GM18511 (cell line): ENCODE measurements around the gene MC5R.
"Not testable (repeated sequence)": the region's sequence is repeated elsewhere in the genome, so short reads cannot be mapped to it uniquely, and the experiment has no call there.

Source experiments
- ATAC-seq: cut with Tn5 transposase; IDR thresholded peaks from one replicate; pipeline ENCODE4 v1.9.1; 2021; ENCODE audit warnings: mild to moderate bottlenecking, moderate library complexity; ENCODE audit not compliant: unreplicated experiment

MC5R gene

DNA sequence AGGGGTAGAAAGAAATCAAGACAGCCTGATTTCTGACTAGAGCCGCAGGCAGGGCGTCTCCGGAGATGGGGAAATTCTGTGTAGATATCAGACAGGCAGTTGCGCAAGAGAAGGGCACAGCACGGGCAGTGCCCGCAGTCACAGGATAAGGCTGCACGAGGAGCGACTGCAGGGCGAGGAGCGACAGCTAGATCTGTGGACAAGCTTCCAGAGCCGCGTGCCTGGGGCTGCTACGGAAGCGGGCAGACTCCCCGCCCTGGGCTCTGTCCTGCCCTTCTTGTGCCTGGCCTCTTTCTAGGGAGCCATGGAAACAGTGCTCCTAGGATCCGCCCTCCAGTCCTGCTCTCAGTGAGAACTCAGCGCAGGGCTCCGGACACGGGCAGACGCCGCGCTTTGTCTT lies 12.6 kb downstream of the MC5R start:
- ATAC-seq, result no peak

DNA sequence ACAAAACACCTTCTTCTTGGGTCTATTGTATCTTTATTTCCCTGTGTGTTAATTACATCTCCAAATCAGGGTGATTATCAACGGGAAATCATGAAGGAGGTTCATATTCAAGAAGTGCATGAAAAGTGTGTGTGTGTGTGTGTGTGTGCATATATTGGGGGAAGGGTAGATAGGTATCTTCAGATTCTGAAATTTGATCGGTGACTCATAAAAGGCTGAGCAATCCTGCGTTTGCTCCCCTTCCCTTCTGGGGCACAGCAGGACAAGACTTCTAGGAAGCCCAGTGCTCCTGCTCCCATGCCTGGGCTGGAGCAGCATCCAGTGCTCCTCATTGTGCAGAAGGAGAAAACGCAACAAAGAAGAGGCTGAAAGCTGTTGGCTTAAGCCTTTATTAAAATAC lies 25.8 kb downstream of the MC5R start:
- ATAC-seq, result no peak

DNA sequence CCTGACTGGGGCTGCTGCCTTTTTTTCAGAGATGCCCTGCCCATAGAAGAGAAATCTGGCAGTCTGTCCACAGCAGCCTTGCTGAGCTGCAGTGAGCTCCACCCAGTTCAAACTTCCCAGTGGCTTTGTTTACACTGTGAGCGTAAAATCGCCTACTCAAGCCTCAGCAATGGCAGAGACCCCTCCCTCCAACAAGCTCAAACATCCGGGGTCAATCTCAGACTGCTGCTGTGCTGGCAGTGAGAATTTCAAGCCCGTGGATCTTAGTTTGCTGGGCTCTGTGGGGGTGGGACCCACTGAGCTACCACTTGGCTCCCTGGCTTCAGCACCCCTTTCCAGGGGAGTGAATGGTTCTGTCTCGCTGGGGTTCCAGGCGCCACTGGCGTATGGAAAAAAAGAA lies 38.9 kb downstream of the MC5R start:
- ATAC-seq, result not testable (repeated sequence)

DNA sequence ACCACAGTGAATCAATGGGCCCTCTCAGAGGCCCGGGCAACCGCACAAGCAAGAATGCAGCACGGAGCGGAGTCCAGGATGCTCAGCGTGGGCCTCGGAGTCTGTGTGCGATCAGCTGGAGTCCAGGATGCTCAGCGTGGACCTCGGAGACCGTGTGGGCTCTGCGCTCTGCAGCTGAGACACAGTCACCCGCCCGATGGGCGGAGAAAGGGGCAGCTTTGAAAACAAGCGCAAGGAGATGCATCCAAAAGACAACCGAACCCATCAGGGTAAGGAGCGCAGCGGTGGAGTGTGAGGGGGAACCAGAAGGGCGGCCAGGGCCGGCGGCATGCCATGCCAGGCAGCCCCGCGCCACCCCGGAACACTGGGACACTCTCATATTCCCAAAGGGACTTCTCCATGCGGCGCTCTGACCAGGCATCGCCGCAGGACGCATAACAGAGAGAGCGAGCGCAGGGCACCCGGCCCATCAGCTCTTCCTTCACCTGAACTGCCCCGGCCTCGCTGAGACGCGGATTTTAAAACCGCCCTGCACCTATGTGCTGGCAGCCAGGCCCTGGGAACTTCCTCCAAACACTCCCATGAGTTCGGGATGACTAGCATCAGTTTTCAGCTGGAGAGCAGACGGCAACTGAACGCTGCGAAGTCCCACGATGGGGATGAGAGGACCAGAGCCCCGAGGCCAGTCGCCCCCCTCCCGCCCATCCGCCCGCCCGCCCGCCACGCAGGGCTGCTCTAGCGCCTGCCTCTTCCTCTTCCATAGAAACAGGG lies 44.7 kb downstream of the MC5R start:
- ATAC-seq, result no peak

DNA sequence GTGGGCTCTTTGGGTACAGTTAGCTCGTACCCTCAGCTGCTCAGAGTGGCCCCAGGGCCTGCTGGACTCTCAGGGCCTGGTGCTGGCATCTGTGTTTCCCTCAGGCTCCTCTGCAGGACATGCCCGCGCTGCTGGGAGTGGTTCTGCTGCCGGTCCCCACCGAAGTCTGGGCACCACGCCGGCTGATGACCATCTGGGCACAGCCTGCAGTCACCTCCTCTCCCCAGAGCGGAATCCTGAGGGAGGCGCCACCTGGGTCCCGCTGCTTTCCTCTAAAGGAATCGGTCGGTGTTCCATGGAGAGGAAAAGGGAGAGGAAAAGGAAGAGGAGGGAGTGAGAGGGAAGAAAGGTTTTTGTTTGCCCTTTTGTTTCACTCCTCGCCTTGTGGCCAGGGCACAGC lies 47.8 kb downstream of the MC5R start:
- no peak for ATAC-seq

DNA sequence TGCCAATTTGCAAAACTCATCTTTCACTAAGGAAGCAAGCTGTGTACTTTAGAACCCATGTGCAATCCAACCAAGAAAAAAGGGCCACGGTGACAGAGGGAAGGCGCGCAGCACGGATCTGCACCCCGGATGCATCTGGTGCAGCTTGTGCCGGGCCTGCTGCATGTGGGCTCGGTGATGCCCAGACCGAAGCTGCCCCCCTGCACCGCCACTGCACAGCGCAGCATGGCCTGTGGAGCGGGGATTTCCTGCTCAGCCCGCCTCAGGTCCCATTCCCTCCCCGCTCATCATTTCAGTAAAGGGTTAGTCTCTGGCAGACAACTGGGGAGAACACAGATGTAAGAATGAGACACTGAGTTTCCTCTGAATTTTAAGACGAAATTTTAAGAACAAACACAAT lies 48.4 kb downstream of the MC5R start:
- ATAC-seq, result no peak

DNA sequence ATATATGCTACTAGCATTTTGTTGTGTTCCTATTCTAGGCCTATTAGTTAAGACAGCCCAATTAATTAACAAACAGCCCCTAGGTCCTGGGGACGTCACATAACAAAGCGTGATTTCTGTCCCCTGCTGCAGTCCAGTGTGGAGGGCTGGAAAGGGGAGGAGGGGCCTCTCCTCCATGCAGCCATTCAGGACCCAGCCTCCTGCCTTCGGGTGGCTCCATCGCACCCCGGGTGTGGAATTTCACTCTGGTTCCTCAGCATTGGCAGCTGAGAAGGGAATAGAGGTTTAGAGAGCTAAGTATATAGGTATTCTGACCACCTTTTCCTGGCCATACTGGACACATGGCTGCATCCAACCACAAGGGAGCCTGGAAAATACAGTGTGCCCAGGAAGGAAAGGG lies 49.0 kb downstream of the MC5R start:
- no peak for ATAC-seq

DNA sequence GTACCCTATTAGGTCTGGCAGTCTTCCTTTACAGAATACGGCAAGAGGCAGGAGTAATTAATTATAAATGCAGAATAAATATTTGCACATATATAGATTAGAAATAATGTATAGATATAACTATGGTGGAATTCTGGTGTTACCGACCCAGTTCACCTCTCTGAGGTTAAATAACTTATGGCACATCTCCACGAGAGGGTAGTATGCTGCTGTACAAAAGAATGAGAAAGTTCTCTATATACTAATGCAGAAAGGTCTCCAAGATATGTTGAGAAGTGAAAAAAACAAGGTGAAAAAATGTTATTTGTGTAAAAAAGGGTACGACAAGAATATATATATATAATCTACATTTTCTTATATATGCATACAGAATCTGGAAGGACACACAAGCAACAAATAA lies 50.6 kb downstream of the MC5R start:
- ATAC-seq, result no peak
